ENCODE results near the gene CYREN. TPM values are rescaled to one million over a fixed set of nuclear protein-coding genes. Genes with fewer than 3 reads are reported as not detected.

The CYREN gene
- total and polyA plus RNA-seq, 9 of the 15 experiments (the other 6 are each of a cell fraction or from before 2014, with no cell fraction given) = 13.9 to 108 (median 88.8) TPM

- TF ChIP-seq ETV6 (IDR thresholded peaks at IDR 0.05; ENCODE audit: borderline replicate concordance in 1 of 2, low read depth in 2 of 2, low read length in 1 of 2) (no peak), ETV6 (CRISPR knock-in tag; IDR thresholded peaks at IDR 0.05; ENCODE audit: borderline replicate concordance) (peak; percentile 36; the same call in 1 of the 2 replicates), ZFP91 (CRISPR knock-in tag; IDR thresholded peaks at IDR 0.05) (no peak), RBM15 (IDR thresholded peaks at IDR 0.05; ENCODE audit: insufficient read depth, low read length) (no peak), TSHZ1 (CRISPR knock-in tag; IDR thresholded peaks at IDR 0.05) (no peak), RBBP5 (IDR thresholded peaks at IDR 0.05; ENCODE audit: borderline replicate concordance, insufficient read depth, low read length, poor library complexity, severe bottlenecking) (peak; percentile 98), ETV1 (tag; conservative IDR thresholded peaks at IDR 0.05; ENCODE audit: low read depth) (no peak), HMGN3 (IDR thresholded peaks at IDR 0.05; ENCODE audit: borderline replicate concordance, extremely low read depth, insufficient read length, low read depth, low read length) (peak; percentile 85), ZBTB8A (IDR thresholded peaks at IDR 0.05; ENCODE audit: partially characterized antibody) (no peak), TAF7 (tag; IDR thresholded peaks at IDR 0.05) (peak; percentile 93), SMARCC2 (IDR thresholded peaks at IDR 0.05; ENCODE audit: low read depth) (no peak), SMARCE1 (IDR thresholded peaks at IDR 0.05) (peak; percentile 48; the same call in 1 of the 2 replicates), NFIC (IDR thresholded peaks at IDR 0.05) (0 out of 2 replicates have a peak, but pooled peaks have one; percentile 11), FOXA3 (CRISPR knock-in tag; conservative IDR thresholded peaks at IDR 0.05 in 1 of 2, IDR thresholded peaks at IDR 0.05 in 1 of 2) (peak in 1 of 2 experiments; percentile 58; a peak in 2 of 4 replicates), RHOXF2B (CRISPR knock-in tag; conservative IDR thresholded peaks at IDR 0.05) (no peak), ETV5 (CRISPR knock-in tag; IDR thresholded peaks at IDR 0.05; ENCODE audit: low read depth) (peak; percentile 63; the same call in 1 of the 2 replicates), ZNF449 (CRISPR knock-in tag; IDR thresholded peaks at IDR 0.05) (no peak), ZBTB5 (IDR thresholded peaks at IDR 0.05) (no peak)
These were observed 40.9 kb upstream of the CYREN start, which contains the start of gene WDR91 (continued) for GRCh38 chr7:135211179-135211945.
